B cell (primary cell): ENCODE results near the gene PLD1. TPM values are rescaled to one million over a fixed set of nuclear protein-coding genes. Genes with fewer than 3 reads are reported as not detected.

Source experiments
- ATAC-seq: fragments of 200-7000 bp; cut with Tn5 transposase; one replicate; pipeline ENCODE4 v1.10.0; 2021; ENCODE audit warnings: low read depth, mild to moderate bottlenecking, moderate number of reproducible peaks, moderate library complexity
- CTCF ChIA-PET: fragments of 350-600 bp; sonication (Branson Sonifier 250); formaldehyde crosslinking; loops from one replicate; lab custom pipeline; 2021; ENCODE audit warnings: antibody characterized with exemption, inconsistent platforms; lab: Charles Lee
- POLR2A ChIA-PET: fragments of 350-600 bp; sonication (Branson Sonifier 250); formaldehyde crosslinking; loops from one replicate; lab custom pipeline; 2021; ENCODE audit warnings: antibody characterized with exemption; lab: Charles Lee
- DNase-seq: peaks from one replicate; pipeline ENCODE4 v3.0.0; 2013
- H2AFZ ChIP-seq: 2 replicates; pipeline ENCODE4 v1.6.1; 2012; ENCODE audit warnings: mild to moderate bottlenecking, low read depth, low read length; ENCODE audit not compliant: insufficient read depth, poor library complexity, severe bottlenecking
- H3K27ac ChIP-seq, 2 donors: 1 replicate in 1 of 2; 2 replicates in 1 of 2; pipeline ENCODE4 v1.5.1; 2012 to 2013; ENCODE audit warnings: low read length in 2 of 2, mild to moderate bottlenecking in 2 of 2, moderate library complexity in 1 of 2
- H3K27me3 ChIP-seq, 4 experiments: fragments of 200-600 bp in 1 of 4; sonication (generic) in 1 of 4; replicated peaks in 1 of 4; 1 replicate in 2 of 4; 2 replicates in 2 of 4; pipeline versions ENCODE4 v1.6.1 to v1.7.0; 2013 to 2016; ENCODE audit warnings: low read length in 3 of 4, mild to moderate bottlenecking in 2 of 4, mixed read lengths in 1 of 4, moderate library complexity in 1 of 4; ENCODE audit not compliant: insufficient read depth in 4 of 4, control insufficient read depth in 3 of 4; ENCODE audit errors: control extremely low read depth in 1 of 4
- H3K36me3 ChIP-seq, 2 experiments: replicated peaks in 1 of 2; 1 replicate in 1 of 2; 2 replicates in 1 of 2; pipeline versions ENCODE4 v1.6.1 to v1.7.1; 2013; ENCODE audit warnings: low read length in 1 of 2; ENCODE audit not compliant: insufficient read depth in 2 of 2, control insufficient read depth in 1 of 2; ENCODE audit errors: control extremely low read depth in 1 of 2, extremely low read depth in 1 of 2
- H3K4me1 ChIP-seq, 2 donors: fragments of 200-600 bp in 1 of 2; sonication (generic) in 1 of 2; 1 replicate in 1 of 2; 2 replicates in 1 of 2; pipeline versions ENCODE4 v1.5.1 to v1.6.1; 2013 to 2017; ENCODE audit warnings: low read length in 2 of 2; ENCODE audit not compliant: control insufficient read depth in 2 of 2, insufficient read depth in 2 of 2
- H3K4me2 ChIP-seq: replicated peaks from 2 replicates; pipeline ENCODE3; 2012; ENCODE audit warnings: mild to moderate bottlenecking, low read depth, low read length; ENCODE audit not compliant: poor library complexity, severe bottlenecking
- H3K4me3 ChIP-seq, 5 experiments: fragments of 200-600 bp in 1 of 5; sonication (generic) in 1 of 5; 1 replicate in 3 of 5; 2 replicates in 2 of 5; pipeline versions ENCODE4 v1.5.1 to v1.7.0; 2011 to 2016; ENCODE audit warnings: low read length in 4 of 5, mild to moderate bottlenecking in 4 of 5, low read depth in 2 of 5, control low read depth in 1 of 5, moderate library complexity in 1 of 5; ENCODE audit not compliant: insufficient read depth in 1 of 5; ENCODE audit errors: control extremely low read depth in 1 of 5, extremely low read depth in 1 of 5
- H3K79me2 ChIP-seq: fragments of 200-600 bp; sonication (generic); one replicate; pipeline ENCODE4 v1.6.0; 2016; ENCODE audit warnings: low read length; ENCODE audit not compliant: control insufficient read depth, insufficient read depth
- H3K9ac ChIP-seq: fragments of 200-600 bp; sonication (generic); 2 replicates; pipeline ENCODE4 v1.6.1; 2017; ENCODE audit warnings: mild to moderate bottlenecking, low read length, moderate library complexity
- H3K9me3 ChIP-seq, 3 donors: one replicate each; pipeline versions ENCODE4 v1.6.1 to v1.7.1; 2013; ENCODE audit warnings: low read length in 2 of 3; ENCODE audit not compliant: control insufficient read depth in 2 of 3, insufficient read depth in 1 of 3; ENCODE audit errors: control extremely low read depth in 1 of 3
- H4K20me1 ChIP-seq: 2 replicates; pipeline ENCODE4 v1.6.0; 2012; ENCODE audit warnings: mild to moderate bottlenecking, low read length; ENCODE audit not compliant: insufficient read depth, control insufficient read depth, poor library complexity, severe bottlenecking
- H3K27ac Mint-ChIP-seq: one replicate; pipeline ENCODE4 v1.8.0; 2021; ENCODE audit warnings: mixed read lengths
- H3K27me3 Mint-ChIP-seq: one replicate; pipeline ENCODE4 v1.8.0; 2021; ENCODE audit warnings: mixed read lengths
- H3K4me1 Mint-ChIP-seq: one replicate; pipeline ENCODE4 v1.8.0; 2021; ENCODE audit warnings: mixed read lengths
- H3K4me3 Mint-ChIP-seq: one replicate; pipeline ENCODE4 v1.8.0; 2021; ENCODE audit warnings: mixed read lengths
- H3K9me3 Mint-ChIP-seq: one replicate; pipeline ENCODE4 v1.8.0; 2022; ENCODE audit warnings: mixed read lengths; ENCODE audit not compliant: insufficient read depth
- EZH2 ChIP-seq: IDR thresholded peaks from 2 replicates; pipeline ENCODE4 v1.6.1; 2012; ENCODE audit warnings: borderline replicate concordance, low read depth, mild to moderate bottlenecking, moderate library complexity, low read length; ENCODE audit not compliant: insufficient read depth, poor library complexity, severe bottlenecking
- WGBS: methylation state at CpG from one replicate; pipeline ENCODE4 v1.1.5; 2013; ENCODE audit warnings: missing lambda C conversion rate; ENCODE audit not compliant: insufficient coverage; 5-methylcytosine and 5-hydroxymethylcytosine counted together
- intact Hi-C: fragments of 100-400 bp; cut with micrococcal nuclease; formaldehyde crosslinking; loops from one replicate; pipeline ENCODE4 v1.10.0; 2022
- polyA plus RNA-seq: library from polyadenylated mRNA; depleted of rRNA; stranded (reverse); fragments of >200 nt; gene quantifications from 2 replicates; pipeline ENCODE4 v1.2.3, GENCODE V29; 2012
- total RNA-seq, 2 donors: library from RNA; stranded (reverse); fragments of 120-200 nt in 1 of 2; gene quantifications; 1 replicate in 1 of 2; 2 replicates in 1 of 2; pipeline versions ENCODE4 v1.2.3 to v1.2.4, GENCODE V29; 2013 to 2022
- TF ChIP-seq, protein P1 (sequence below): fragments of 200-600 bp; IDR thresholded peaks from one replicate; pipeline ENCODE4 v1.8.0; 2022; ENCODE audit warnings: antibody characterized with exemption, mild to moderate bottlenecking

Gene PLD1
- total and polyA plus RNA-seq, 2 donors (not counting 1 experiment from before 2014, with no cell fraction given): 0.24 to 0.52 TPM

DNA sequence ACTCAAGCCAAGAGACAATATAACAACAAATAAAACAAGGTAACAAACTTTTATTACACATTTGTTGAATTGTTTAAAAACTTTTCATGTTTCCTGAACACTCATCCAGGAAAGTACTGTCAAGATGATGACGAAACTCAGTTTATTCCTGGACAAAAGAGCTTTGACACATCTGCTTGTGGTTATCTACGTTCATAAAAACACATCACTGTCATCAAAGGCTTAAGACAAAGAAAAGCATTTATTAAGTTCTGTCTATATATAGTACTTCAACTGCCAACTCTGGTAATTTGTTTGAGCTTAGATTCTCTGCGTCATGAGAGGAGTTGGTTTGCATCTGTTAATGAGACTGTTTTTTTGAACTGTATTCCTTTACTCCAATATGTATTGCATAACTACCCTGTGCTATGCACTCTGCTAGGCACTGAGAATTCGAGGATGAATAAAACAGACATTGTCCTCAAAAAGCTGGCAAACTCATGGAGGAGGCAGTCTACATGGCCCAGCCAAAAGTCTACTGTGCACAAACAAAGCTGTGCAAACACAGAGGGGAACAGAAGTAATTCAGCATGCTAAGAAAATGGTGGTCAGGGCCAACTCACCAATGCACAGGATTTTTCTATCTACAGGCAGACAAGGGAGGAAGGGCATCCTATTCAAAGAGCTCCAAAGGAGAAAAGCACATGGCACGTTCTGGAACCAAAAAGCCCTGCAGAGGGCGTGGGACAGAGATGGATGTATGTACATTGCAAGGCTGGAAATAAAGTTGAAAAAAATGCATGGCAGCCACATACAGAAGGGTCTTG lies 21.5 kb downstream of the PLD1 start:
- Histone ChIP-seq H3K4me2 (no peak overlapping the region), H2AFZ (no peak overlapping the region), H3K27me3 (no peaks in the 10 kb centered on the region), H3K36me3 (no peaks in the 10 kb centered on the region), H3K4me3 (no peak overlapping the region), H3K4me1 (no peaks in the 10 kb centered on the region), H3K27ac (no peak overlapping the region), H4K20me1 (no peaks in the 10 kb centered on the region), H3K9ac (no peak overlapping the region), H3K79me2 (no peaks in the 10 kb centered on the region), H3K9me3 (peaks cover 0 to 2% (median 0%) of the 10 kb centered on the region in 3 donors)
- 83% methylated on average over 3 of the region's 6 CpGs for WGBS
- TF ChIP-seq, protein P1, sequence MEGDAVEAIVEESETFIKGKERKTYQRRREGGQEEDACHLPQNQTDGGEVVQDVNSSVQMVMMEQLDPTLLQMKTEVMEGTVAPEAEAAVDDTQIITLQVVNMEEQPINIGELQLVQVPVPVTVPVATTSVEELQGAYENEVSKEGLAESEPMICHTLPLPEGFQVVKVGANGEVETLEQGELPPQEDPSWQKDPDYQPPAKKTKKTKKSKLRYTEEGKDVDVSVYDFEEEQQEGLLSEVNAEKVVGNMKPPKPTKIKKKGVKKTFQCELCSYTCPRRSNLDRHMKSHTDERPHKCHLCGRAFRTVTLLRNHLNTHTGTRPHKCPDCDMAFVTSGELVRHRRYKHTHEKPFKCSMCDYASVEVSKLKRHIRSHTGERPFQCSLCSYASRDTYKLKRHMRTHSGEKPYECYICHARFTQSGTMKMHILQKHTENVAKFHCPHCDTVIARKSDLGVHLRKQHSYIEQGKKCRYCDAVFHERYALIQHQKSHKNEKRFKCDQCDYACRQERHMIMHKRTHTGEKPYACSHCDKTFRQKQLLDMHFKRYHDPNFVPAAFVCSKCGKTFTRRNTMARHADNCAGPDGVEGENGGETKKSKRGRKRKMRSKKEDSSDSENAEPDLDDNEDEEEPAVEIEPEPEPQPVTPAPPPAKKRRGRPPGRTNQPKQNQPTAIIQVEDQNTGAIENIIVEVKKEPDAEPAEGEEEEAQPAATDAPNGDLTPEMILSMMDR: no peak
- TF ChIP-seq EZH2: no peak
- CTCF ChIA-PET: no interaction called here
- POLR2A ChIA-PET: no interaction called here
- Mint-ChIP-seq H3K9me3 (no peaks in the 10 kb centered on the region), H3K4me3 (no peak overlapping the region), H3K4me1 (no peaks in the 10 kb centered on the region), H3K27ac (no peak overlapping the region), H3K27me3 (peaks cover 3% of the 10 kb centered on the region)
- DNase-seq (no peak), ATAC-seq (no peak)
- intact Hi-C loops: no loop called here

DNA sequence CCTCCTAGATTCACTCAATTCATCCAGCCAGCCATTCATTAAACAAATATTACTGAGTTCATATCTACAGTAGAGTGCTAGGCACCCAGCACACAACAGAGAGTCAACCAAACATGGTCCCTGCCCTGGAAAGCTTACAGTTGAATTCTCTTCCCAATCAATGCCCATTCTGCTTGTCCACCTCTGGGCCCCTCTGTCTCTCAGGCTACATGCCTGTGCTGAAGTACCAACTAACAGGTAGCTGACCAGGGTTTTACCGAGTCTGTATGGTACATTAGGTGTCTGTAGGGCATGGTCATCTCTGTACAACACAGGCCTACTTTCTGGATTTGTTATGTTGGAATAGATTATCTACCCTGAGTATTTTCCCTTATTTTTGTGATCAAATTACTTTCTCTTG lies 23.3 kb downstream of the PLD1 start:
- H3K4me2 ChIP-seq: no peak overlapping the region
- H3K4me1 ChIP-seq: no peaks in the 10 kb centered on the region
- H3K27ac ChIP-seq: no peak overlapping the region
- POLR2A ChIA-PET: no interaction called here
- no peak overlapping the region for H3K4me3 ChIP-seq
- intact Hi-C loops: no loop called here
- no peaks in the 10 kb centered on the region for H3K79me2 ChIP-seq
- DNase-seq: no peak
- no peak overlapping the region for H3K9ac ChIP-seq
- no peak overlapping the region for H3K4me3 Mint-ChIP-seq
- no CpG with 5 or more reads among the region's 1 CpG for WGBS
- H3K36me3 ChIP-seq: no peaks in the 10 kb centered on the region
- no peaks in the 10 kb centered on the region for H3K9me3 Mint-ChIP-seq
- no peak overlapping the region for H3K27ac Mint-ChIP-seq
- no peaks in the 10 kb centered on the region for H3K4me1 Mint-ChIP-seq
- H2AFZ ChIP-seq: no peak overlapping the region
- no peak for ATAC-seq
- H3K27me3 ChIP-seq: no peaks in the 10 kb centered on the region
- CTCF ChIA-PET: no interaction called here
- H3K27me3 Mint-ChIP-seq: peaks cover 3% of the 10 kb centered on the region
- no peaks in the 10 kb centered on the region for H4K20me1 ChIP-seq
- no peak for TF ChIP-seq EZH2
- TF ChIP-seq, protein P1: no peak
- no peaks in the 10 kb centered on the region for H3K9me3 ChIP-seq
